Osteoblast (primary cell): ENCODE measurements around the gene SEC24C. TPM values are rescaled to one million over a fixed set of nuclear protein-coding genes. Genes with fewer than 3 reads are reported as not detected.

Experiments used
- DNase-seq: peaks from one replicate; pipeline ENCODE4 v3.0.0; 2011; ENCODE audit warnings: low spot score, mixed read lengths; ENCODE audit not compliant: insufficient read length; ENCODE audit errors: missing footprints
- H2AFZ ChIP-seq: 2 replicates; pipeline ENCODE4 v1.6.0; 2011; ENCODE audit warnings: mild to moderate bottlenecking, low read length
- H3K27ac ChIP-seq: 2 replicates; pipeline ENCODE4 v1.5.1; 2011; ENCODE audit warnings: mild to moderate bottlenecking, low read depth, low read length, moderate library complexity
- H3K27me3 ChIP-seq: 2 replicates; pipeline ENCODE4 v1.6.0; 2012; ENCODE audit warnings: mild to moderate bottlenecking, control low read depth, inconsistent platforms, low read length, moderate library complexity; ENCODE audit not compliant: insufficient read depth
- H3K36me3 ChIP-seq: 2 replicates; pipeline ENCODE4 v1.5.1; 2011; ENCODE audit warnings: mild to moderate bottlenecking, low read length, control low read depth, moderate library complexity; ENCODE audit not compliant: insufficient read depth
- H3K4me1 ChIP-seq: 2 replicates; pipeline ENCODE4 v1.5.1; 2011; ENCODE audit warnings: mild to moderate bottlenecking, low read length, control low read depth, moderate library complexity; ENCODE audit not compliant: insufficient read depth
- H3K4me2 ChIP-seq: 2 replicates; pipeline ENCODE4 v1.6.0; 2011; ENCODE audit warnings: mild to moderate bottlenecking, low read length; ENCODE audit not compliant: insufficient read depth
- H3K4me3 ChIP-seq: fragments of 200-600 bp; sonication (generic); 3 replicates; pipeline ENCODE4 v1.5.1; 2012; ENCODE audit warnings: mild to moderate bottlenecking, low read length, inconsistent platforms; ENCODE audit not compliant: insufficient read depth
- H3K79me2 ChIP-seq: 2 replicates; pipeline ENCODE4 v1.6.0; 2012; ENCODE audit warnings: mild to moderate bottlenecking, low read length, control low read depth, inconsistent platforms; ENCODE audit not compliant: insufficient read depth
- H3K9me3 ChIP-seq: 2 replicates; pipeline ENCODE4 v1.5.1; 2011; ENCODE audit warnings: low read depth, low read length, control low read depth
- H4K20me1 ChIP-seq: 2 replicates; pipeline ENCODE4 v1.6.0; 2012; ENCODE audit warnings: mild to moderate bottlenecking, low read length, control low read depth; ENCODE audit not compliant: insufficient read depth
- total RNA-seq: library from RNA; depleted of rRNA; stranded (reverse); fragments of >200 nt; gene quantifications from 2 replicates; pipeline ENCODE4 v1.2.3, GENCODE V29; 2012
- TF ChIP-seq, protein P1 (sequence below): IDR thresholded peaks from 2 replicates; pipeline ENCODE4 v1.5.1; 2011; ENCODE audit warnings: mild to moderate bottlenecking, low read depth, low read length, moderate library complexity; ENCODE audit errors: extremely low read depth

SEC24C gene
- total RNA-seq, 1 donor, result 28.6 TPM

DNA sequence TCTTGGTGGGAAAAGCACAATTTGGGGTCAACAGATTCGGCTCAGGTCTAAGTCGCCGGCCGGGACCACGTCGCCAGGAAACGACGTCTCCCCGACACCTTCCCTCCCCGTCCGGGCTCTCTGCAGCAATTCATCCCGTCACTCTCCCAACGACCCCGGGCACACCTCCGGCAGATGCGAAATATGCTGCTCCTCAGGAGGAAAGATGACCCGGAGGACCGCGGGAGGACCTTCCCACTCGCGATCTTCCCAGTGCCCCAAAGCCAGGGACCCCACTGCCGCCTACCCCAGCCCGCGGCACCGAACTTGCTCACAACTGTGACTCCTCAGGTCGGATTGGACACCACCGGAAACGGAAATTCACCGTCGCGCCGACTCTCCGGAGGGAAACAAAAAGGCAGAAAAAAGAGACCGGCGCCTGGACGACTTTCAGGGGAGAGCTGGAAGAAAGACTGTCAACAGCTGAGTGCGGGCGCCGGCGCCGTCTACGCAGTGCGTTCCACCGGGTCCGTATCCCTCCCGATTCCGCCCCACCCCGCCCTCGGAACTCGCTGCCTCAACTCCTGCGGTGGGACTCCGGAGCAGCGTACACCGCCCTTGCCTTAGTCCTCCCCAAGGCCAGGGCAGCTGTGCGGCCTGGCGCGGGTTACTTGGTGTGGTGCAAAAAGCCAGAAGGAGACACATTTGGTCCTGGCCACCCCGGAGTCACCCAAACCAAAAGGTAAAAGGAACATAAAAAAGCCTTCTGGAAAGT lies 13.8 kb upstream of the SEC24C start:
- peak; percentile 94 for DNase-seq
- Histone ChIP-seq H4K20me1 (peaks cover 3% of the 10 kb centered on the region), H3K4me2 (peak overlapping the region; percentile 83), H3K4me3 (peak overlapping the region; percentile 98), H3K27me3 (no peaks in the 10 kb centered on the region), H3K9me3 (no peaks in the 10 kb centered on the region), H3K4me1 (peaks cover 6% of the 10 kb centered on the region), H2AFZ (peak overlapping the region; percentile 98), H3K27ac (peak overlapping the region; percentile 93), H3K79me2 (peaks cover 43% of the 10 kb centered on the region), H3K36me3 (peaks cover 29% of the 10 kb centered on the region)
- TF ChIP-seq, protein P1, sequence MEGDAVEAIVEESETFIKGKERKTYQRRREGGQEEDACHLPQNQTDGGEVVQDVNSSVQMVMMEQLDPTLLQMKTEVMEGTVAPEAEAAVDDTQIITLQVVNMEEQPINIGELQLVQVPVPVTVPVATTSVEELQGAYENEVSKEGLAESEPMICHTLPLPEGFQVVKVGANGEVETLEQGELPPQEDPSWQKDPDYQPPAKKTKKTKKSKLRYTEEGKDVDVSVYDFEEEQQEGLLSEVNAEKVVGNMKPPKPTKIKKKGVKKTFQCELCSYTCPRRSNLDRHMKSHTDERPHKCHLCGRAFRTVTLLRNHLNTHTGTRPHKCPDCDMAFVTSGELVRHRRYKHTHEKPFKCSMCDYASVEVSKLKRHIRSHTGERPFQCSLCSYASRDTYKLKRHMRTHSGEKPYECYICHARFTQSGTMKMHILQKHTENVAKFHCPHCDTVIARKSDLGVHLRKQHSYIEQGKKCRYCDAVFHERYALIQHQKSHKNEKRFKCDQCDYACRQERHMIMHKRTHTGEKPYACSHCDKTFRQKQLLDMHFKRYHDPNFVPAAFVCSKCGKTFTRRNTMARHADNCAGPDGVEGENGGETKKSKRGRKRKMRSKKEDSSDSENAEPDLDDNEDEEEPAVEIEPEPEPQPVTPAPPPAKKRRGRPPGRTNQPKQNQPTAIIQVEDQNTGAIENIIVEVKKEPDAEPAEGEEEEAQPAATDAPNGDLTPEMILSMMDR, result no peak

DNA sequence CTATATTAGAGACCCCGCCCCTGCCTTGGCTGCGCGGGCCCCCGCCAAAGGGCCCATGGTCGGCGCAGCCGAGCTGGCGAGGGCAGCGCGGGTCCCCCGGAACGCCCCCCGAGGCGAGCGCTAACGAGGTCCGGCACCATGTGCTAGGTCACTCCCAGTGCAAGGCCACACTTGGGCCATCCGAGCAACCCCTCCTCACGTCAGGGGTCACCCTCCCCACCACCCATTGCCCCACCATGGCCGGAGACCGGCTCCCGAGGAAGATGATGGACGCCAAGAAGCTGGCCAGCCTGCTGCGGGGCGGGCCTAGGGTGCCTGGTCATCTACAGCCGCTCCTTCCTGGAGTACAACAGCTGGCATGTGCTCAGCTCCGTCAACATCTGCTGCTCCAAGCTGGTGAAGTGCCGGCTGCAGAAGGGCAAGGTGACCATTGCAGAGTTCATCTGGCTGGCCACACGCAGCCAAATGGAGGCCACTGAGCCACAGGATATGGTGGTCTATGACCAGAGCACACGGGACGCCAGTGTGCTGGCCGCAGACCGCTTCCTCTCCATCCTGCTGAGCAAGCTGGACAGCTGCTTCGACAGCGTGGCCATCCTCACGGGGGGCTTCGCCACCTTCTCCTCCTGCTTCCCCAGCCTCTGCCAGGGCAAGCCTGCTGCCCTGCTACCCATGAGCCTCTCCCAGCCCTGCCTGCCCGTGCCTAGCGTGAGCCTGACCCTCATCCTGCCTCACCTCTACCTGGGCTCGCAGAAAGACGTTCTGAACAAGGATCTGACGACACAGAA lies 12.4 kb upstream of the SEC24C start:
- peaks cover 47% of the 10 kb centered on the region for H3K79me2 ChIP-seq
- no peak overlapping the region for H2AFZ ChIP-seq

DNA sequence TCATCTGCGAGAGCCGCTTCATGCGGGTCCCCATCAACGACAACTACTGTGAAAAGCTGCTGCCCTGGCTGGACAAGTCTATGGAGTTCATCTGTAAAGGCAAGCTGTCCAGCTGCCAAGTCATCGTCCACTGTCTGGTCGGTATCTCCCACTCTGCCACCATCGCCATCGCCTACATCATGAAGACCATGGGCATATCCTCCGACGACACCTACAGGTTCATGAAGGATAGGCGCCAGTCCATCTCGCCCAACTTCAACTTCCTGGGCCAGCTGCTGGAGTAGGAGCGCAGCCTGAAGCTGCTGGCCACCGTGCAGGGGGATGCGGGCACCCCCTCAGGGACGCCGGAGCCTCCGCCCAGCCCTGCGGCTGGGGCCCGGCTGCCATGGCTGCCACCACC lies 11.7 kb upstream of the SEC24C start:
- H4K20me1 ChIP-seq, result peaks cover 3% of the 10 kb centered on the region
- peaks cover 15% of the 10 kb centered on the region for H3K36me3 ChIP-seq
- H3K4me1 ChIP-seq, result peaks cover 6% of the 10 kb centered on the region
- TF ChIP-seq, protein P1, result no peak
- H3K27me3 ChIP-seq, result no peaks in the 10 kb centered on the region
- H3K27ac ChIP-seq, result no peak overlapping the region
- H3K9me3 ChIP-seq, result no peaks in the 10 kb centered on the region
- peaks cover 47% of the 10 kb centered on the region for H3K79me2 ChIP-seq
- H2AFZ ChIP-seq, result no peak overlapping the region
- no peak overlapping the region for H3K4me3 ChIP-seq
- no peak overlapping the region for H3K4me2 ChIP-seq
- DNase-seq, result peak; percentile 58

More for the DNA sequence above, 12.4 kb upstream of the SEC24C start:
- H3K36me3 ChIP-seq, result peaks cover 20% of the 10 kb centered on the region
- no peak overlapping the region for H3K27ac ChIP-seq
- H3K4me3 ChIP-seq, result peak overlapping the region; percentile 11
- H3K4me2 ChIP-seq, result peak overlapping the region; percentile 83
- no peaks in the 10 kb centered on the region for H3K27me3 ChIP-seq
- H3K9me3 ChIP-seq, result no peaks in the 10 kb centered on the region
- peaks cover 6% of the 10 kb centered on the region for H3K4me1 ChIP-seq
- peak; percentile 32 for DNase-seq
- H4K20me1 ChIP-seq, result peaks cover 3% of the 10 kb centered on the region
- TF ChIP-seq, protein P1, result no peak
